GM19025 (cell line): ENCODE results near the gene MYH11.
"Not testable (repeated sequence)": the region's sequence is repeated elsewhere in the genome, so short reads cannot be mapped to it uniquely, and the experiment has no call there.

Experiments
- ATAC-seq: cut with Tn5 transposase; IDR thresholded peaks from one replicate; pipeline ENCODE4 v1.9.1; 2021; ENCODE audit warnings: mild to moderate bottlenecking, low read depth, moderate library complexity; ENCODE audit not compliant: unreplicated experiment

MYH11 gene

GRCh38 chr16:15811481-15812400 is 45.1 kb downstream of the MYH11 start:
- ATAC-seq = no peak

- no peak for ATAC-seq
Observed at GRCh38 chr16:15810949-15811348, 45.9 kb downstream of the MYH11 start.

GRCh38 chr16:15810411-15810810 is 46.4 kb downstream of the MYH11 start:
- ATAC-seq = no peak

GRCh38 chr16:15809297-15809696 is 47.5 kb downstream of the MYH11 start:
- ATAC-seq = not testable (repeated sequence)

GRCh38 chr16:15808071-15808470 is 48.8 kb downstream of the MYH11 start:
- no peak for ATAC-seq

- no peak for ATAC-seq
Observed at GRCh38 chr16:15807603-15808009, 49.2 kb downstream of the MYH11 start.

- ATAC-seq = no peak
Observed at GRCh38 chr16:15803618-15804017, 53.2 kb downstream of the MYH11 start.

GRCh38 chr16:15799851-15800495 is 56.9 kb downstream of the MYH11 start:
- ATAC-seq = no peak

- no peak for ATAC-seq
Observed at GRCh38 chr16:15798671-15799070, 58.2 kb downstream of the MYH11 start.

- no peak for ATAC-seq
Observed at GRCh38 chr16:15796885-15797284, 59.9 kb downstream of the MYH11 start.

GRCh38 chr16:15795615-15796014 is 61.2 kb downstream of the MYH11 start:
- no peak for ATAC-seq

- ATAC-seq = no peak
Observed at GRCh38 chr16:15792563-15792971, 64.3 kb downstream of the MYH11 start.

GRCh38 chr16:15790458-15790857 is 66.4 kb downstream of the MYH11 start:
- ATAC-seq = no peak

- not testable (repeated sequence) for ATAC-seq
Observed at GRCh38 chr16:15789816-15790215, 67.0 kb downstream of the MYH11 start.

GRCh38 chr16:15788846-15789239 is 68.0 kb downstream of the MYH11 start:
- no peak for ATAC-seq

GRCh38 chr16:15786501-15786900 is 70.3 kb downstream of the MYH11 start:
- ATAC-seq = no peak

GRCh38 chr16:15785386-15786059 is 71.3 kb downstream of the MYH11 start:
- no peak for ATAC-seq

- no peak for ATAC-seq
Observed at GRCh38 chr16:15783985-15784384, 72.8 kb downstream of the MYH11 start.

- no peak for ATAC-seq
Observed at GRCh38 chr16:15782573-15783365, 74.1 kb downstream of the MYH11 start.

GRCh38 chr16:15781650-15782049 is 75.2 kb downstream of the MYH11 start:
- ATAC-seq = no peak
